Progenitor cell of endocrine pancreas (in vitro differentiated cells): ENCODE measurements around the gene GRB10. TPM values are rescaled to one million over a fixed set of nuclear protein-coding genes. Genes with fewer than 3 reads are reported as not detected.

Experiments used
- DNase-seq: peaks from one replicate; pipeline ENCODE4 v3.0.0; 2021; ENCODE audit warnings: low spot score; ENCODE audit not compliant: unreplicated experiment
- H3K27ac Mint-ChIP-seq: 2 replicates; pipeline ENCODE4 v1.8.0; 2021; ENCODE audit warnings: mild to moderate bottlenecking, moderate library complexity, mixed read lengths
- H3K27me3 Mint-ChIP-seq: 2 replicates; pipeline ENCODE4 v1.8.0; 2021; ENCODE audit warnings: mixed read lengths
- H3K36me3 Mint-ChIP-seq: 2 replicates; pipeline ENCODE4 v1.8.0; 2022; ENCODE audit warnings: mixed read lengths; ENCODE audit not compliant: insufficient read depth
- H3K4me1 Mint-ChIP-seq: 2 replicates; pipeline ENCODE4 v1.8.0; 2021; ENCODE audit warnings: low read depth, mixed read lengths
- H3K4me3 Mint-ChIP-seq: 2 replicates; pipeline ENCODE4 v1.8.0; 2021; ENCODE audit warnings: low read depth, mild to moderate bottlenecking, moderate library complexity, mixed read lengths
- H3K9me3 Mint-ChIP-seq: 2 replicates; pipeline ENCODE4 v1.8.0; 2021; ENCODE audit warnings: low read depth, mixed read lengths
- total RNA-seq: library from RNA; stranded (reverse); gene quantifications from 2 replicates; pipeline ENCODE4 v1.2.1, GENCODE V29; 2021
- TF ChIP-seq, protein P1 (sequence below): fragments of 200-600 bp; sonication (generic); IDR thresholded peaks from one replicate; pipeline ENCODE4 v1.5.0; 2021; ENCODE audit warnings: antibody characterized with exemption, mild to moderate bottlenecking; ENCODE audit not compliant: unreplicated experiment

Gene GRB10
- total RNA-seq, 1 donor from 2014 or later: 58.4 TPM

DNA sequence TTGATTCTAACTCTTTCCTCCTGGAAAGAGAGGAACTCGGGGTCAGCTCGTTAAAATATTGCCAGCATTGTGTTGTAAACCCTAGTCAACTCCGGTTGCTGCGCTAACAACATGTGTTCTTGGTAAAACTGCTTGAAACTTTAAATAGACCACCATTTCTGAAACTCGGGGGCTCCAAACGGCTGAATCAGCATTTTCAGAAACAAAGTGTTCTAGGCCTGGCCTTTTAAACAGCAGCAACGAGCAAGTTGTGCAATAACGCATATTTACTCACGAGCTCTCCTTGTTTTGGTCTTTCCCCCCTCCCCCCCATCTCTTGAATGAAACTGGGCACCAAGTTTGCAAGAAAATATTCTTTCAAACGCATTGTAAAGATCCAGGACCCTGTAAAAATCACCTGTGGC, 9.2 kb upstream of the GRB10 start:
- peak overlapping the region; percentile 95 for H3K27ac Mint-ChIP-seq
- DNase-seq: no peak
- TF ChIP-seq, protein P1, sequence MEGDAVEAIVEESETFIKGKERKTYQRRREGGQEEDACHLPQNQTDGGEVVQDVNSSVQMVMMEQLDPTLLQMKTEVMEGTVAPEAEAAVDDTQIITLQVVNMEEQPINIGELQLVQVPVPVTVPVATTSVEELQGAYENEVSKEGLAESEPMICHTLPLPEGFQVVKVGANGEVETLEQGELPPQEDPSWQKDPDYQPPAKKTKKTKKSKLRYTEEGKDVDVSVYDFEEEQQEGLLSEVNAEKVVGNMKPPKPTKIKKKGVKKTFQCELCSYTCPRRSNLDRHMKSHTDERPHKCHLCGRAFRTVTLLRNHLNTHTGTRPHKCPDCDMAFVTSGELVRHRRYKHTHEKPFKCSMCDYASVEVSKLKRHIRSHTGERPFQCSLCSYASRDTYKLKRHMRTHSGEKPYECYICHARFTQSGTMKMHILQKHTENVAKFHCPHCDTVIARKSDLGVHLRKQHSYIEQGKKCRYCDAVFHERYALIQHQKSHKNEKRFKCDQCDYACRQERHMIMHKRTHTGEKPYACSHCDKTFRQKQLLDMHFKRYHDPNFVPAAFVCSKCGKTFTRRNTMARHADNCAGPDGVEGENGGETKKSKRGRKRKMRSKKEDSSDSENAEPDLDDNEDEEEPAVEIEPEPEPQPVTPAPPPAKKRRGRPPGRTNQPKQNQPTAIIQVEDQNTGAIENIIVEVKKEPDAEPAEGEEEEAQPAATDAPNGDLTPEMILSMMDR: no peak
- peaks cover 2% of the 10 kb centered on the region for H3K9me3 Mint-ChIP-seq
- H3K4me3 Mint-ChIP-seq: peak overlapping the region; percentile 90
- peaks cover 16% of the 10 kb centered on the region for H3K4me1 Mint-ChIP-seq
- H3K27me3 Mint-ChIP-seq: peaks cover 37% of the 10 kb centered on the region
- peaks cover 9% of the 10 kb centered on the region for H3K36me3 Mint-ChIP-seq

DNA sequence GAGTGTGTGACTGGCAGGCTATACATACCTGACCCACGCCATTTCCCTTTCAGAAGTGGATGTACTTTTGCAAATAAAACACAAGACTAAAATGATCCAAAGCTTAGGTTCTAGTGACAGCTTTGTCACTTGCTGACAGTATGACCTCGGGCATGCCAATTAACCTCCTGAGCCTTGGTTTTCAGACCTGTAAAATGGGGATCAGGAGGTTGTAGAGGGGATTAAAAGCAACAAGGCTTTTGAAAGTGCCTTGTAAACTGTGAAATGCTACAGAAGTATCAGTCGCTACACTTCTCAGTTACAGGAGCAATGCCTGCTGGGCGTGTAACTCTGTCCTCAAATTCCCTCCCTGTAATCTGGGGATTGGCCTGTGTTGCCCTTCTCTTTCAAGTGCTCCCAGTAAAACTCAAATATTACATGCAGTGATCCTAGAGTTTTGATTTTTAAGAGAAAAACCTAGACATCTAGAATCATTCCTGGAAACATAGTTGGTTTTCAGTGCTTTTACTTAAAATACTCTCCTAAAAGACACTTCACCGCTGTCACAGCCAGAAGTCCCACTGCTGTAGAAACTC, 8.8 kb upstream of the GRB10 start:
- Mint-ChIP-seq H3K27ac (no peak overlapping the region), H3K9me3 (peaks cover 6% of the 10 kb centered on the region), H3K36me3 (peaks cover 13% of the 10 kb centered on the region), H3K4me1 (peaks cover 16% of the 10 kb centered on the region), H3K27me3 (peaks cover 37% of the 10 kb centered on the region), H3K4me3 (peak overlapping the region; percentile 90)
- TF ChIP-seq, protein P1: no peak
- DNase-seq: no peak

DNA sequence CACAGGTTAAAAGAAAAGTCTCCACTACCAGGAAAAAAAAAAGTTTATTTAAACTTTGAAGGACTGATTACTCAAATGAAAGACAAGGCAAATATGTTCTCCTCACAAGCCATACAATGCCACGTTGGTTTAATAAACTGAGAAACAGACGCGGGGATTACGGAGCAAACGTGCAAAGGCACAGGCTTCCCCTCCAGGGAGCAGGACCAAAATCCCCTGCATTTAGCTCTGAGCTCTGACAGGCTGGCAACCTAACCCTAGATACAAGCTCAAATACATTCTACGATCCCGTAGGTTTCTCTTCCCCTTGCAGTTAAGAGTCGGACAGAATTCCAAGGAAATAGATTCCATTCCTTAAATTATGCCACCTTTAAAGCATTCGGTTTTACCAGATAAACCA, 7.7 kb upstream of the GRB10 start:
- no peak for DNase-seq
- peak overlapping the region; percentile 51 for H3K4me3 Mint-ChIP-seq
- peaks cover 16% of the 10 kb centered on the region for H3K4me1 Mint-ChIP-seq
- TF ChIP-seq, protein P1: no peak
- H3K9me3 Mint-ChIP-seq: peaks cover 6% of the 10 kb centered on the region
- peaks cover 32% of the 10 kb centered on the region for H3K27me3 Mint-ChIP-seq
- H3K36me3 Mint-ChIP-seq: peaks cover 18% of the 10 kb centered on the region
- H3K27ac Mint-ChIP-seq: no peak overlapping the region

DNA sequence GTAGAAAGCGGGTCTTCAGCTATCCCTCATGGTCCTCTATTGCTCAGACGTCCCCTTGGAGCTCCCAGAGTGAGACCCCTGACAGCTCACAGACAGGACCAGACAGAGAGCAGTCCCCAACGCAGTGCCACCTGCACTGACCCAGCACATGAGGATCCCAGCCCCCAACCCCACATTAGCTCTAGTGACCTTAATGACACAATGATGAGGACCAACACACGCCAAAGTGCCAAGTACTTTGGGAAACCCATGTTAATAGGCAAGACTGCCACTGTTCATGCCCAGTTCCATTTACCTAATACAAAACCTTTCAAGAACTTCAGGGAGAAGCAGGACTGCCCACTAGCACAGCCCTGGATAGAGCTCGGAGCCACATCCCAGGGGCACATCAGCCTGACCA, 5.7 kb upstream of the GRB10 start:
- TF ChIP-seq, protein P1: no peak
- Mint-ChIP-seq H3K9me3 (peaks cover 6% of the 10 kb centered on the region), H3K4me1 (peaks cover 20% of the 10 kb centered on the region)

DNA sequence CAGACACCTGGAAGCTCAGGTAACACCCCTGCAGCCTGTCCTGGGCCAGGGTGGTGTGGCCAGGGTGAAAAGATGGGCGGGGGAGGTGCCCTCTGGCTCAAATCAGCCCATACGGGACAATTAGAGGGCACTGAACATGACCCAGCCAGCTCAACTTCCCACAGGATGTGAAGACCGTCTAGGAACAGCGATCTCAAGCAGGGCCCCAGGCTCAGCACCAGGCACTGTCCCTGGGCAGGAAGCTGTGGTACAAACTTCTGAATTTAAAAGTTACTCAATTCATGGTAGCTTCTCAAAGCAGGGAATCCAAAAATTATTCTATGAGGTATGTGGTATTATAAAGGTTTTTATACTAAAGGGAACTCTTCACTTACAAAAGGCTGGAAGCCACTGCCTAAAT, 5.1 kb upstream of the GRB10 start:
- Mint-ChIP-seq H3K36me3 (peaks cover 23% of the 10 kb centered on the region), H3K27me3 (peaks cover 34% of the 10 kb centered on the region), H3K4me3 (no peak overlapping the region), H3K9me3 (peaks cover 6% of the 10 kb centered on the region), H3K27ac (no peak overlapping the region), H3K4me1 (peaks cover 23% of the 10 kb centered on the region)
- TF ChIP-seq, protein P1: no peak
- no peak for DNase-seq

More for the DNA sequence above, 5.7 kb upstream of the GRB10 start:
- Mint-ChIP-seq H3K36me3 (peaks cover 23% of the 10 kb centered on the region), H3K27ac (no peak overlapping the region), H3K4me3 (no peak overlapping the region), H3K27me3 (peaks cover 28% of the 10 kb centered on the region)
- DNase-seq: no peak
